GM23338 (cell line): ENCODE data around the gene C1orf21.

Experiments used
- CREB1 ChIP-seq: fragments of 250-450 bp; sonication (Bioruptor Pico); IDR thresholded peaks from 2 replicates; pipeline ENCODE4 v1.5.0; 2020; ENCODE audit warnings: low read depth, mild to moderate bottlenecking, moderate library complexity
- EZH2 ChIP-seq: fragments of 200-600 bp; sonication (generic); IDR thresholded peaks from one replicate; pipeline ENCODE4 v1.8.0; 2017; ENCODE audit warnings: antibody characterized with exemption, mild to moderate bottlenecking, low read depth; ENCODE audit not compliant: unreplicated experiment
- NANOG ChIP-seq: IDR thresholded peaks from 2 replicates; pipeline ENCODE4 v1.6.1; 2016; ENCODE audit warnings: antibody characterized with exemption, borderline replicate concordance
- TF ChIP-seq, protein P1 (sequence below), 2 experiments: fragments of 200-600 bp in 1 of 2; sonication (generic) in 1 of 2; conservative IDR thresholded peaks; 2 replicates each; pipeline versions ENCODE4 v1.5.1 to v1.6.1; 2016 to 2017; ENCODE audit warnings: antibody characterized with exemption in 2 of 2, low read depth in 2 of 2, mild to moderate bottlenecking in 2 of 2, moderate library complexity in 1 of 2
- TF ChIP-seq, protein P2 (sequence below): IDR thresholded peaks from one replicate; pipeline ENCODE4 v1.6.1; 2018; ENCODE audit warnings: antibody characterized with exemption; ENCODE audit not compliant: unreplicated experiment

GRCh38 chr1:184423649-184424048 is 36.8 kb downstream of the C1orf21 start:
- TF ChIP-seq EZH2, result no peak
- no peak for TF ChIP-seq CREB1 (CRISPR knock-in tag)
- TF ChIP-seq, protein P1, sequence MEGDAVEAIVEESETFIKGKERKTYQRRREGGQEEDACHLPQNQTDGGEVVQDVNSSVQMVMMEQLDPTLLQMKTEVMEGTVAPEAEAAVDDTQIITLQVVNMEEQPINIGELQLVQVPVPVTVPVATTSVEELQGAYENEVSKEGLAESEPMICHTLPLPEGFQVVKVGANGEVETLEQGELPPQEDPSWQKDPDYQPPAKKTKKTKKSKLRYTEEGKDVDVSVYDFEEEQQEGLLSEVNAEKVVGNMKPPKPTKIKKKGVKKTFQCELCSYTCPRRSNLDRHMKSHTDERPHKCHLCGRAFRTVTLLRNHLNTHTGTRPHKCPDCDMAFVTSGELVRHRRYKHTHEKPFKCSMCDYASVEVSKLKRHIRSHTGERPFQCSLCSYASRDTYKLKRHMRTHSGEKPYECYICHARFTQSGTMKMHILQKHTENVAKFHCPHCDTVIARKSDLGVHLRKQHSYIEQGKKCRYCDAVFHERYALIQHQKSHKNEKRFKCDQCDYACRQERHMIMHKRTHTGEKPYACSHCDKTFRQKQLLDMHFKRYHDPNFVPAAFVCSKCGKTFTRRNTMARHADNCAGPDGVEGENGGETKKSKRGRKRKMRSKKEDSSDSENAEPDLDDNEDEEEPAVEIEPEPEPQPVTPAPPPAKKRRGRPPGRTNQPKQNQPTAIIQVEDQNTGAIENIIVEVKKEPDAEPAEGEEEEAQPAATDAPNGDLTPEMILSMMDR (conservative IDR thresholded peaks at IDR 0.05; ENCODE audit: low read depth in 2 of 2), result no peak
- no peak for TF ChIP-seq NANOG
- TF ChIP-seq, protein P2, sequence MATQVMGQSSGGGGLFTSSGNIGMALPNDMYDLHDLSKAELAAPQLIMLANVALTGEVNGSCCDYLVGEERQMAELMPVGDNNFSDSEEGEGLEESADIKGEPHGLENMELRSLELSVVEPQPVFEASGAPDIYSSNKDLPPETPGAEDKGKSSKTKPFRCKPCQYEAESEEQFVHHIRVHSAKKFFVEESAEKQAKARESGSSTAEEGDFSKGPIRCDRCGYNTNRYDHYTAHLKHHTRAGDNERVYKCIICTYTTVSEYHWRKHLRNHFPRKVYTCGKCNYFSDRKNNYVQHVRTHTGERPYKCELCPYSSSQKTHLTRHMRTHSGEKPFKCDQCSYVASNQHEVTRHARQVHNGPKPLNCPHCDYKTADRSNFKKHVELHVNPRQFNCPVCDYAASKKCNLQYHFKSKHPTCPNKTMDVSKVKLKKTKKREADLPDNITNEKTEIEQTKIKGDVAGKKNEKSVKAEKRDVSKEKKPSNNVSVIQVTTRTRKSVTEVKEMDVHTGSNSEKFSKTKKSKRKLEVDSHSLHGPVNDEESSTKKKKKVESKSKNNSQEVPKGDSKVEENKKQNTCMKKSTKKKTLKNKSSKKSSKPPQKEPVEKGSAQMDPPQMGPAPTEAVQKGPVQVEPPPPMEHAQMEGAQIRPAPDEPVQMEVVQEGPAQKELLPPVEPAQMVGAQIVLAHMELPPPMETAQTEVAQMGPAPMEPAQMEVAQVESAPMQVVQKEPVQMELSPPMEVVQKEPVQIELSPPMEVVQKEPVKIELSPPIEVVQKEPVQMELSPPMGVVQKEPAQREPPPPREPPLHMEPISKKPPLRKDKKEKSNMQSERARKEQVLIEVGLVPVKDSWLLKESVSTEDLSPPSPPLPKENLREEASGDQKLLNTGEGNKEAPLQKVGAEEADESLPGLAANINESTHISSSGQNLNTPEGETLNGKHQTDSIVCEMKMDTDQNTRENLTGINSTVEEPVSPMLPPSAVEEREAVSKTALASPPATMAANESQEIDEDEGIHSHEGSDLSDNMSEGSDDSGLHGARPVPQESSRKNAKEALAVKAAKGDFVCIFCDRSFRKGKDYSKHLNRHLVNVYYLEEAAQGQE, result no peak
